ENCODE measurements around the gene TBC1D5.

- no peak for TF ChIP-seq ATF3 (CRISPR knock-in tag; conservative IDR thresholded peaks at IDR 0.05)
- no peak for TF ChIP-seq ZNF121 (CRISPR knock-in tag; IDR thresholded peaks at IDR 0.05)
- no peak for TF ChIP-seq ATF1 (CRISPR knock-in tag; IDR thresholded peaks at IDR 0.05)
- TF ChIP-seq MLX (CRISPR knock-in tag; IDR thresholded peaks at IDR 0.05) = no peak
- no peak for TF ChIP-seq FOXK1 (CRISPR knock-in tag; IDR thresholded peaks at IDR 0.05)
- no peak for TF ChIP-seq CTCF (IDR thresholded peaks at IDR 0.05)
- no peak for TF ChIP-seq E2F1 (CRISPR knock-in tag; IDR thresholded peaks at IDR 0.05)
- no peak for TF ChIP-seq PREB (CRISPR knock-in tag; IDR thresholded peaks at IDR 0.05; ENCODE audit: borderline replicate concordance)
- TF ChIP-seq HMGA2 (CRISPR knock-in tag; IDR thresholded peaks at IDR 0.05) = no peak
- no peak for TF ChIP-seq CBFB (CRISPR knock-in tag; IDR thresholded peaks at IDR 0.05; ENCODE audit: low read depth)
- TF ChIP-seq NR1H2 (CRISPR knock-in tag; IDR thresholded peaks at IDR 0.05) = no peak
- TF ChIP-seq SP1 (CRISPR knock-in tag; conservative IDR thresholded peaks at IDR 0.05) = no peak
- no peak for TF ChIP-seq ELF4 (CRISPR knock-in tag; IDR thresholded peaks at IDR 0.05; ENCODE audit: low read depth)
Measured at GRCh38 chr3:17542591-17542990, 199.8 kb downstream of the TBC1D5 start.

Measured in WTC11 (cell line).